OCI-LY3 (cell line): ENCODE results near the gene MACF1.

Source experiments
- CTCF ChIP-seq: fragments of 200-600, 300-600 bp; sonication (generic); IDR thresholded peaks from 2 replicates; pipeline ENCODE4 v1.5.1; 2014; ENCODE audit warnings: antibody characterized with exemption, low read length, low read depth
- EZH2phosphoT487 ChIP-seq: fragments of 200-600 bp; shearing (Covaris generic); IDR thresholded peaks from 2 replicates; pipeline ENCODE4 v1.6.1; 2018; ENCODE audit warnings: antibody characterized with exemption, mixed run types, low read depth

GRCh38 chr1:39262802-39263201 is 58.3 kb downstream of the MACF1 start:
- TF ChIP-seq CTCF = no peak
- no peak for TF ChIP-seq EZH2phosphoT487
